Measurements from ENCODE around the gene LIN7A. TPM values are rescaled to one million over a fixed set of nuclear protein-coding genes. Genes with fewer than 3 reads are reported as not detected.

Gene LIN7A
- total RNA-seq, 6 experiments from 2014 or later = 13.4 to 23.0 (median 20.2) TPM

GRCh38 chr12:80936353-80936641 lies 1.4 kb downstream of the LIN7A start:
- intact Hi-C loops (cut with DNase I) = no loop called here
- TF ChIP-seq CTCF (IDR thresholded peaks at IDR 0.05) = no peak
- TF ChIP-seq POLR2A (IDR thresholded peaks at IDR 0.05) = no peak
- DNase-seq = no peak
- Histone ChIP-seq H3K36me3 (no peaks in the 10 kb centered on the region), H3K27ac (peak overlapping the region; percentile 97 to 99 (median 97)), H3K4me3 (peak overlapping the region; percentile 64 to 78 (median 78)), H3K27me3 (no peaks in the 10 kb centered on the region), H3K9me3 (no peaks in the 10 kb centered on the region), H3K4me1 (peaks cover 0 to 32% (median 0%) of the 10 kb centered on the region in 4 donors)
- peak; percentile 0 to 1 (median 0) for ATAC-seq
- 0% methylated on average over 11 of the region's 11 CpGs for WGBS (ENCODE audit: insufficient coverage, low coverage, low lambda C conversion rate, missing lambda C conversion rate)

- Histone ChIP-seq H3K4me1 (peaks cover 0 to 27% (median 0%) of the 10 kb centered on the region in 4 donors), H3K27me3 (no peaks in the 10 kb centered on the region), H3K36me3 (no peaks in the 10 kb centered on the region), H3K27ac (no peak overlapping the region), H3K9me3 (no peaks in the 10 kb centered on the region), H3K4me3 (no peak overlapping the region)
- ATAC-seq (no peak), DNase-seq (no peak)
- TF ChIP-seq POLR2A (IDR thresholded peaks at IDR 0.05) (no peak), CTCF (IDR thresholded peaks at IDR 0.05) (no peak)
- intact Hi-C loops (cut with DNase I) = no loop called here
- 72% methylated on average over 2 of the region's 2 CpGs for whole genome bisulfite sequencing (ENCODE audit: insufficient coverage, low coverage, low lambda C conversion rate, missing lambda C conversion rate)
Measured at GRCh38 chr12:80935111-80935510, 2.6 kb downstream of the LIN7A start.

GRCh38 chr12:80925983-80926382 lies 11.8 kb downstream of the LIN7A start:
- intact Hi-C loops (cut with DNase I) = no loop called here
- H3K4me1 ChIP-seq = peaks cover 0 to 32% (median 4%) of the 10 kb centered on the region in 4 donors
- no peaks in the 10 kb centered on the region for H3K9me3 ChIP-seq
- peak; percentile 80 to 90 (median 86) for ATAC-seq
- H3K36me3 ChIP-seq = no peaks in the 10 kb centered on the region
- WGBS (ENCODE audit: insufficient coverage, low coverage, low lambda C conversion rate, missing lambda C conversion rate) = 5% methylated on average over 1 of the region's 1 CpG
- peak overlapping the region in 2 of 3 donors; percentile 36 for H3K4me3 ChIP-seq
- DNase-seq = no peak
- TF ChIP-seq POLR2A (IDR thresholded peaks at IDR 0.05) (no peak), CTCF (IDR thresholded peaks at IDR 0.05) (no peak)
- H3K27ac ChIP-seq = peak overlapping the region; percentile 73 to 89 (median 86)
- H3K27me3 ChIP-seq = no peaks in the 10 kb centered on the region

- Histone ChIP-seq H3K36me3 (no peaks in the 10 kb centered on the region), H3K27me3 (no peaks in the 10 kb centered on the region), H3K4me3 (peak overlapping the region in 1 of 3 donors; percentile 36), H3K9me3 (no peaks in the 10 kb centered on the region), H3K4me1 (peaks cover 0 to 32% (median 4%) of the 10 kb centered on the region in 4 donors), H3K27ac (peak overlapping the region; percentile 6 to 89 (median 86))
- ATAC-seq (peak; percentile 20 to 42 (median 30)), DNase-seq (no peak)
- intact Hi-C loops (cut with DNase I) = no loop called here
- TF ChIP-seq CTCF (IDR thresholded peaks at IDR 0.05) = no peak
- TF ChIP-seq POLR2A (IDR thresholded peaks at IDR 0.05) = no peak
- 27% methylated on average over 2 of the region's 2 CpGs for WGBS (ENCODE audit: insufficient coverage, low coverage, low lambda C conversion rate, missing lambda C conversion rate)
Measured at GRCh38 chr12:80925237-80925636, 12.5 kb downstream of the LIN7A start.

- intact Hi-C loops (cut with DNase I) = no loop called here
- 41% methylated on average over 2 of the region's 2 CpGs for WGBS (ENCODE audit: insufficient coverage, low coverage, low lambda C conversion rate, missing lambda C conversion rate)
- DNase-seq (no peak), ATAC-seq (no peak)
- Histone ChIP-seq H3K36me3 (no peaks in the 10 kb centered on the region), H3K4me1 (peaks cover 0 to 32% (median 4%) of the 10 kb centered on the region in 4 donors), H3K27ac (peak overlapping the region in 2 of 3 donors; percentile 86 to 89), H3K27me3 (no peaks in the 10 kb centered on the region), H3K9me3 (no peaks in the 10 kb centered on the region), H3K4me3 (no peak overlapping the region)
- TF ChIP-seq CTCF (IDR thresholded peaks at IDR 0.05) = no peak
- no peak for TF ChIP-seq POLR2A (IDR thresholded peaks at IDR 0.05)
Measured at GRCh38 chr12:80924437-80924836, 13.3 kb downstream of the LIN7A start.
